HEK293T (cell line): ENCODE data around the gene HS6ST2.

Source experiments
- ARNT ChIP-seq: fragments of 450-650 bp; IDR thresholded peaks from 2 replicates; pipeline ENCODE4 v1.6.1; 2017; ENCODE audit warnings: mild to moderate bottlenecking
- FOXA1 ChIP-seq: fragments of 450-650 bp; IDR thresholded peaks from 2 replicates; pipeline ENCODE4 v1.6.1; 2016; ENCODE audit warnings: mild to moderate bottlenecking
- FOXK2 ChIP-seq: fragments of 450-650 bp; IDR thresholded peaks from 2 replicates; pipeline ENCODE4 v1.6.1; 2016; ENCODE audit warnings: mild to moderate bottlenecking
- L3MBTL2 ChIP-seq: fragments of 450-650 bp; conservative IDR thresholded peaks from 2 replicates; pipeline ENCODE4 v1.6.1; 2016; ENCODE audit warnings: mild to moderate bottlenecking
- LEF1 ChIP-seq: fragments of 450-650 bp; IDR thresholded peaks from 2 replicates; pipeline ENCODE4 v1.6.1; 2017; ENCODE audit warnings: mild to moderate bottlenecking, borderline replicate concordance
- SP1 ChIP-seq: fragments of 450-650 bp; IDR thresholded peaks from 2 replicates; pipeline ENCODE4 v1.6.1; 2017
- TARDBP ChIP-seq: fragments of 450-650 bp; IDR thresholded peaks from 2 replicates; pipeline ENCODE4 v1.6.1; 2016
- ZNF384 ChIP-seq: fragments of 450-650 bp; IDR thresholded peaks from 2 replicates; pipeline ENCODE4 v1.6.1; 2016

GRCh38 chrX:132968296-132968949, 10.0 kb upstream of the HS6ST2 start:
- TF ChIP-seq FOXK2 (no peak), TARDBP (no peak), LEF1 (no peak), SP1 (no peak), L3MBTL2 (no peak), ARNT (no peak), ZNF384 (no peak), FOXA1 (no peak)
